ENCODE data around the gene PBX3.
"Not testable (repeated sequence)": the region's sequence is repeated elsewhere in the genome, so short reads cannot be mapped to it uniquely, and the experiment has no call there.

PBX3 gene

GRCh38 chr9:125774106-125774505 is 26.9 kb downstream of the PBX3 start:
- H3K27me3 Mint-ChIP-seq, result no peaks in the 10 kb centered on the region

GRCh38 chr9:125776789-125777188 is 29.6 kb downstream of the PBX3 start:
- not testable (repeated sequence) for H3K27me3 Mint-ChIP-seq; DNase-seq (ENCODE audit: low spot score in 2 of 2); ATAC-seq (ENCODE audit: low read depth); H3K9me3 Mint-ChIP-seq; H3K4me1 Mint-ChIP-seq; H3K4me3 Mint-ChIP-seq
- Mint-ChIP-seq H3K36me3 (peaks cover 10% of the 10 kb centered on the region), H3K27ac (peak overlapping the region; percentile 7)

More at GRCh38 chr9:125774106-125774505, 26.9 kb downstream of the PBX3 start:
- H3K36me3 Mint-ChIP-seq, result peaks cover 8% of the 10 kb centered on the region
- H3K27ac Mint-ChIP-seq, result peak overlapping the region; percentile 22
- H3K4me3 Mint-ChIP-seq, result no peak overlapping the region
- peaks cover 13% of the 10 kb centered on the region for H3K4me1 Mint-ChIP-seq
- ATAC-seq (ENCODE audit: low read depth) (no peak), DNase-seq (ENCODE audit: low spot score in 2 of 2) (no peak)
- peaks cover 1% of the 10 kb centered on the region for H3K9me3 Mint-ChIP-seq

GRCh38 chr9:125778538-125779219 is 31.5 kb downstream of the PBX3 start:
- H3K4me3 Mint-ChIP-seq; DNase-seq (ENCODE audit: low spot score in 2 of 2); H3K27ac Mint-ChIP-seq; H3K4me1 Mint-ChIP-seq; H3K27me3 Mint-ChIP-seq; H3K9me3 Mint-ChIP-seq; ATAC-seq (ENCODE audit: low read depth): not testable (repeated sequence)
- peaks cover 20% of the 10 kb centered on the region for H3K36me3 Mint-ChIP-seq

GRCh38 chr9:125779220-125779565 is 32.0 kb downstream of the PBX3 start:
- not testable (repeated sequence) for H3K27ac Mint-ChIP-seq; DNase-seq (ENCODE audit: low spot score in 2 of 2); H3K9me3 Mint-ChIP-seq; H3K4me1 Mint-ChIP-seq; H3K27me3 Mint-ChIP-seq; ATAC-seq (ENCODE audit: low read depth); H3K4me3 Mint-ChIP-seq
- peaks cover 17% of the 10 kb centered on the region for H3K36me3 Mint-ChIP-seq

DNA sequence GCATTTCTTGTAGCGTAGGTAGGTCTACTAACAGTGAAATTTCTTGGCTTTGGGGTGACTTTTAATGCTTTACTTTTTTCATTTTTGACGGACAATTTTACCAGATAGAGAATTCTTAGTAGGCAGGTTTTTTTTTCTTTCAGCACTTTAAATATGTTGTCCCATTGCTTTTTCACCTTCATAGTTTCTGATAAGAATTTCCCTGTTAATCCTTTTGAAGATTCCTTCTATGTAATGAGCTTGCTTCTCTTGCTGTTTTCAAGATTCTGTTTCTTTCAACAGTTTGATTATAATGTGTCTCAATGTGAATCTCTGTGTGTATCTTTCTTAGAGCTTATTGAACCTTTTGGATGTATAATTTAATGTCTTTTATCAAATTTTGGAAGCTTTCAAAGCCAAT is 35.5 kb downstream of the PBX3 start:
- no peaks in the 10 kb centered on the region for H3K27me3 Mint-ChIP-seq
- peaks cover 18% of the 10 kb centered on the region for H3K36me3 Mint-ChIP-seq

DNA sequence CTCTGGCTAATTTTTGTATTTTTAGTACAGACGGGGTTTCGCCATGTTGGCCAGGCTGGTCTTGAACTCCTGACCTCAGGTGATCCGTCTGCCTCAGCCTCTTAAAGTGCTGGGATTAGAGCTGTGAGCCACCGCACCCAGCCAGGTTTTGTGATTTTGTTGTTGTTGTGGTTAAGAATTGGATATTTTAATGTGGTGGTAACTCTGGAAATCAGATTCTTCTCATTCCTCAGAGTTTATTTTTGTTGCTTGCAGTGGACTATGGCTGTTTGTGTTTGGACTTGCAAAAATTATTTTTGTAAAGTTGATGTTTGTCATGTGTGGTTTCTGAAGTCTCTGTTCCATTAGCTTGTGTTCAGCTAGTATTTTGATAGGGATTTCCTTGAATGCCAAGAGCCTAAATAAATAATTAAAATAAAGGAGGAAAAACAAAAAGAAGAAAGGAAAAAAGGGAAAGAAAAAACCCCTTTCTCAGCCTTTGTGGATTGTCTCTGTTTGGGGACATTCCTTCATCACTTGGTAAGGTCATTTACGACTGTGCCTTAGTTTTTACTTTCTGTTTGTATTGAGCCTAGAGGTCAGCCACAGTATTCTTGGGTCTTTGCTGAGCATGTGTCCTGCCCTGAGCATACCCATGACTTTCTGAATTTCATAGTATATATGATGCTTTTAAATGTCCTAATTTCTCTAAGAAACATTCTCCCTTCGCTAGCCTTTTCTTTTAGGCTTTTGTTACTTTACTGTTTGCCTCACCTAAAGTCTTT is 37.3 kb downstream of the PBX3 start:
- Mint-ChIP-seq H3K4me1 (peaks cover 7% of the 10 kb centered on the region), H3K9me3 (peaks cover 5% of the 10 kb centered on the region), H3K27me3 (no peaks in the 10 kb centered on the region), H3K4me3 (no peak overlapping the region), H3K27ac (no peak overlapping the region), H3K36me3 (peaks cover 18% of the 10 kb centered on the region)
- DNase-seq (ENCODE audit: low spot score in 2 of 2) (no peak), ATAC-seq (ENCODE audit: low read depth) (no peak)

More for the DNA sequence above, 35.5 kb downstream of the PBX3 start:
- no peak overlapping the region for H3K27ac Mint-ChIP-seq
- peaks cover 5% of the 10 kb centered on the region for H3K9me3 Mint-ChIP-seq
- DNase-seq (ENCODE audit: low spot score in 2 of 2), result no peak
- peaks cover 7% of the 10 kb centered on the region for H3K4me1 Mint-ChIP-seq
- ATAC-seq (ENCODE audit: low read depth), result no peak
- no peak overlapping the region for H3K4me3 Mint-ChIP-seq

DNA sequence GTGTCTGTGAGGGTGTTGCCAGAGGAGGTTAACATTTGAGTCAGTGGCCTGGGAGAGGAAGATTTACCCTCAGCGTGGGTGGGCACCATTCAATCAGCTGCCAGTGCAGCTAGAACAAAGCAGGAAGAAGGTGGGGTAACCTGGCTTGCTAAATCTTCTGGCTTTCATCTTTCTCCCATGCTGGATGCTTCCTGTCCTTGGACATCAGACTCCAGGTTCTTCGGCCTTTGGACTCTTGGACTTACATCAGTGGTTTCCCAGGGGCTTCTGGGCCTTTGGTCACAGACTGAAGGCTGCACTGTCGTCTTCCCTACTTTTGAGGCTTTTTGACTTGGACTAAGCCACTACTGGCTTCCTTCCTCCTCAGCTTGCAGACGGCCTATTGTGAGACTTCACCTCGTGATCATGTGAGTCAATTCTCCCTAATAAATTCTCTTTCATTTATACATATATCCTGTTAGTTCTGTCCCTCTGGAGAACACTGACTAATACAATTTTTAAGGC is 38.1 kb downstream of the PBX3 start:
- Mint-ChIP-seq H3K27ac (peak overlapping the region; percentile 19), H3K4me3 (no peak overlapping the region), H3K27me3 (no peaks in the 10 kb centered on the region), H3K36me3 (peaks cover 18% of the 10 kb centered on the region), H3K9me3 (peaks cover 5% of the 10 kb centered on the region), H3K4me1 (peaks cover 7% of the 10 kb centered on the region)
- ATAC-seq (ENCODE audit: low read depth) (no peak), DNase-seq (ENCODE audit: low spot score in 2 of 2) (no peak)

- Mint-ChIP-seq H3K27me3 (no peaks in the 10 kb centered on the region), H3K36me3 (peaks cover 11% of the 10 kb centered on the region), H3K9me3 (peaks cover 4% of the 10 kb centered on the region), H3K4me1 (peaks cover 7% of the 10 kb centered on the region), H3K27ac (no peak overlapping the region), H3K4me3 (no peak overlapping the region)
- ATAC-seq (ENCODE audit: low read depth), result no peak
- DNase-seq (ENCODE audit: low spot score in 2 of 2), result no peak
These were observed 40.5 kb downstream of the PBX3 start for GRCh38 chr9:125787715-125788114.

GRCh38 chr9:125789196-125789595 is 42.0 kb downstream of the PBX3 start:
- Mint-ChIP-seq H3K9me3 (no peaks in the 10 kb centered on the region), H3K4me3 (no peak overlapping the region), H3K4me1 (peaks cover 7% of the 10 kb centered on the region), H3K36me3 (peaks cover 5% of the 10 kb centered on the region), H3K27me3 (no peaks in the 10 kb centered on the region), H3K27ac (no peak overlapping the region)
- no peak for ATAC-seq (ENCODE audit: low read depth)
- no peak for DNase-seq (ENCODE audit: low spot score in 2 of 2)

GRCh38 chr9:125794708-125795107 is 47.5 kb downstream of the PBX3 start:
- Mint-ChIP-seq H3K27ac (no peak overlapping the region), H3K9me3 (no peaks in the 10 kb centered on the region), H3K36me3 (no peaks in the 10 kb centered on the region)

DNA sequence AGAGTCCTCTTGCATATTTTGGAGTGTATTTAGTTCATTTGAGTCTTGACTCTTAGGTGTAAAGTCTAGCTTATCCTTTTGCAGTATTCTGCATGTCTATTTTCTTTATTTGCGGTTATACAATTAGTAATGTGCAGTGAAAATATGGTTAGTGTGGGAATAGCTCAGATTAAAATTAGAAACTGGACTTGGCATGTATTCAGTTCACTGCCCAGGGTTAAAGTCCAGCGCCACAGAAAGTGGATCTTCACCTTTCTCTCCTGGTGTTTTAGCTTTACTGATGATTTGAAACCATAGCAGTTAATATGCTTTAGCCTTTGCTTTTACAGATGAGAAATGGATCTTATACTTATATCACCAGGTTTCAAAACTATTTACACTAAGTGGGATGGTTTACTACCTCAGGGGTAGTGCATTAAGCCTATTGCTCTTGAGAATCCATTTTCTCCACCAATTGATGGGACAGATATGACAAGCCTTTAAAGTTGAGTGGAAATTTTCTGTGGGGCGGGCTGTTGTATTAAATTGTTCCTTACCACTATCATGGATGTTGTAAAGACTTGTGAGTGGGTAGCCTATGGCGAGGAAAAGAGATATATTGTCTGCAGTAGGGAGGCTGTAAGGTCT is 48.9 kb downstream of the PBX3 start:
- ATAC-seq (ENCODE audit: low read depth) (no peak), DNase-seq (ENCODE audit: low spot score in 2 of 2) (no peak)
- Mint-ChIP-seq H3K36me3 (no peaks in the 10 kb centered on the region), H3K9me3 (no peaks in the 10 kb centered on the region), H3K4me1 (no peaks in the 10 kb centered on the region), H3K4me3 (no peak overlapping the region), H3K27me3 (no peaks in the 10 kb centered on the region), H3K27ac (no peak overlapping the region)

More at GRCh38 chr9:125794708-125795107, 47.5 kb downstream of the PBX3 start:
- no peak for DNase-seq (ENCODE audit: low spot score in 2 of 2)
- ATAC-seq (ENCODE audit: low read depth), result no peak
- Mint-ChIP-seq H3K27me3 (no peaks in the 10 kb centered on the region), H3K4me3 (no peak overlapping the region), H3K4me1 (no peaks in the 10 kb centered on the region)

GRCh38 chr9:125797930-125798329 is 50.8 kb downstream of the PBX3 start:
- H3K27me3 Mint-ChIP-seq, result no peaks in the 10 kb centered on the region
- H3K27ac Mint-ChIP-seq, result no peak overlapping the region
- H3K4me1 Mint-ChIP-seq, result no peaks in the 10 kb centered on the region
- no peaks in the 10 kb centered on the region for H3K9me3 Mint-ChIP-seq
- no peaks in the 10 kb centered on the region for H3K36me3 Mint-ChIP-seq
- no peak for DNase-seq (ENCODE audit: low spot score in 2 of 2)
- no peak for ATAC-seq (ENCODE audit: low read depth)
- H3K4me3 Mint-ChIP-seq, result no peak overlapping the region

DNA sequence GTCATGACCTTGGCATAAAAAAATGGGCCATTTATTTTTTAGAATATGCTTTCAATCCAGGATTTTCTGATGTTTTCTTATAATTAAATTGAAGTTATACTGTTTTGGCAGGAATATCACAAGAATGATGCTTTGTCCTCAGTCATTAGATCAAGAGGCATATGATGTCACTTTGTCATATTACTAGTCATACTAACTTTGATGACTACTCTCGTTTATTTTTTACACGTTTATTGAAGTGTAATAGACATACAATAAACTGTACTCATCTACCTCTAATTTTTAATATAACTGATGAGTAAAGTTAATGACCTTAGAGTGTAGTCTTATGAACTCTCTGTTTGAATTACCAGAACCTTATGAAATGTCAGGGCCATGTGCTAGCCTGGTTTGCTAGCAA is 56.4 kb downstream of the PBX3 start:
- Mint-ChIP-seq H3K36me3 (peaks cover 2% of the 10 kb centered on the region), H3K27me3 (no peaks in the 10 kb centered on the region), H3K9me3 (no peaks in the 10 kb centered on the region), H3K27ac (no peak overlapping the region), H3K4me1 (no peaks in the 10 kb centered on the region), H3K4me3 (no peak overlapping the region)
- DNase-seq (ENCODE audit: low spot score in 2 of 2) (no peak), ATAC-seq (ENCODE audit: low read depth) (no peak)

DNA sequence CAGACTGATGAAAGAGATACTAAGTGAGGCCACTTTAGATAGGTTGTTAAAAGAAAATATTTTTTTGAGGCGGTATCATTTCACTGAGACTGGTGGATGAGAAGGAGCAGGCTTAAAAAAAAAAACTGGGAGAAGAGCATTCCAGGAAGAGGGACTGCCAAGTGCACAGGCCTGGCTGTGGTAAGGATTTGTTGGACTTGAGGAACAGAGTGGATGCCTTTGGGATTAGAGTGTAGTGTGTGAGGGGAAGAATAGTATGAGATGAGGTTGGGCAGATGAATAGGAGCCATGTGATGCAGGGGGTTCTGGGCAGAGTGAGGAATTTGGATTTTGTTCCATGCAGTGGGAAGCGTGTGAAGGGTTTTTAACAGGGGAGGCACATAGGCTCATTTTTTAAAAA is 57.9 kb downstream of the PBX3 start:
- DNase-seq (ENCODE audit: low spot score in 2 of 2) (no peak), ATAC-seq (ENCODE audit: low read depth) (no peak)

More for the DNA sequence above, 57.9 kb downstream of the PBX3 start:
- H3K9me3 Mint-ChIP-seq, result no peaks in the 10 kb centered on the region
- no peak overlapping the region for H3K27ac Mint-ChIP-seq
- H3K4me3 Mint-ChIP-seq, result no peak overlapping the region
- H3K27me3 Mint-ChIP-seq, result no peaks in the 10 kb centered on the region
- H3K36me3 Mint-ChIP-seq, result peaks cover 4% of the 10 kb centered on the region
- no peaks in the 10 kb centered on the region for H3K4me1 Mint-ChIP-seq

Measured in memory B cell (primary cell).